Vagina (tissue), 2 donors: Measurements from ENCODE around the gene ANKRD2.

Source experiments
- POLR2A ChIP-seq, 2 donors: fragments of 450-650 bp; IDR thresholded peaks; one replicate each; pipeline ENCODE4 v1.6.1; 2017; ENCODE audit warnings: antibody characterized with exemption in 2 of 2, mild to moderate bottlenecking in 2 of 2, moderate library complexity in 2 of 2
- TF ChIP-seq, protein P1 (sequence below), 3 experiments: fragments of 450-650 bp in 2 of 3; fragments of 200-600 bp in 1 of 3; sonication (generic) in 1 of 3; IDR thresholded peaks; one replicate each; pipeline ENCODE4 v1.5.1; 2017 to 2019; ENCODE audit warnings: antibody characterized with exemption in 3 of 3, mild to moderate bottlenecking in 2 of 3, moderate library complexity in 2 of 3

DNA sequence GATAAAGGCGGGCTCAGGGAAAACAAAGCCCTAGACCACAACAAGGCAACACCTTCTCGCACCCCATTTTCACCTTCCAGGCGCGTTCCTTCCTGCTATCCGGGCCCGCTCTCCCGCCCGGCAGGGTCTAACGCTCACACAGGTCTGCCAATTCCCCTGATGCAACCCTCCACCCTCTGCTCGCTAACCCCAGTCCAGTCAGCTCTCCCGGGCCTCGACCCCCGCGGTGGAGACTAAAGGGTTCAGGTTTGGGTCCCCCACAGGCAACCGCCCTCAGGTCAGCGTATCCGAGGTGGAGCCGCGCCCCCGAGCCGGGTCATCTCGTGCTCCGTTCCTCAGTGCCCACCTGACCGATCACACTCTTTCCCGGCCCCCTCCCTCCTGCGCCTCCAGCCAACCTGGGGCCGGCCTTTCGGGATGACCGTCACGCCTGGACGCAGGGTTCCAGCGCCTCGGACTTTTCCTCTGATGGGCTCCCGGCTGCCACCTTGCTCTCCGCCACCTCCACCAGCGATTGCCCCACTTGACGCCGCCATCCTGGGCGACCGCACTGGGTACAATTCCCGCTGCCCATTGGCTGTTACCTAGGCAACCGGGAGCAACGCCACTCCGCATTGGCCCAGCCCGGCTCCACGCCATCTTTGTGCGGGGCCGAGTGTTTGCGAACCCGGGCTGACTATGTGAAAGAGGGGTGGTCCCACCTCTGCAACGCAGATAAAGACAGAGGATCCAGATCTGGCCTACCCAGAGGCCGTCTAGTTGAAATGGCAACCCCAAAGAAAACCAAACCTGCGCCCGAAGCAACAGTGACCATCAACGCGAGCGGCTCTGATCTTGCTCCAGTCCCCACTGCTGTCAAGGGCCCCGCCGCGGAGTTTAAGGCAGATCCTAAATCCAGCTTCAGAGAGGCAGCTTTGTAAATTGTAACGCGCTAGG lies 60.6 kb downstream of the ANKRD2 start, which contains the start of gene MORN4:
- no peak for TF ChIP-seq POLR2A (IDR thresholded peaks at IDR 0.05)
- TF ChIP-seq, protein P1, sequence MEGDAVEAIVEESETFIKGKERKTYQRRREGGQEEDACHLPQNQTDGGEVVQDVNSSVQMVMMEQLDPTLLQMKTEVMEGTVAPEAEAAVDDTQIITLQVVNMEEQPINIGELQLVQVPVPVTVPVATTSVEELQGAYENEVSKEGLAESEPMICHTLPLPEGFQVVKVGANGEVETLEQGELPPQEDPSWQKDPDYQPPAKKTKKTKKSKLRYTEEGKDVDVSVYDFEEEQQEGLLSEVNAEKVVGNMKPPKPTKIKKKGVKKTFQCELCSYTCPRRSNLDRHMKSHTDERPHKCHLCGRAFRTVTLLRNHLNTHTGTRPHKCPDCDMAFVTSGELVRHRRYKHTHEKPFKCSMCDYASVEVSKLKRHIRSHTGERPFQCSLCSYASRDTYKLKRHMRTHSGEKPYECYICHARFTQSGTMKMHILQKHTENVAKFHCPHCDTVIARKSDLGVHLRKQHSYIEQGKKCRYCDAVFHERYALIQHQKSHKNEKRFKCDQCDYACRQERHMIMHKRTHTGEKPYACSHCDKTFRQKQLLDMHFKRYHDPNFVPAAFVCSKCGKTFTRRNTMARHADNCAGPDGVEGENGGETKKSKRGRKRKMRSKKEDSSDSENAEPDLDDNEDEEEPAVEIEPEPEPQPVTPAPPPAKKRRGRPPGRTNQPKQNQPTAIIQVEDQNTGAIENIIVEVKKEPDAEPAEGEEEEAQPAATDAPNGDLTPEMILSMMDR (IDR thresholded peaks at IDR 0.05), result no peak
